Uterus (tissue), 2 donors: ENCODE results near the gene LPP.

ENCODE experiments used
- POLR2A ChIP-seq, 2 donors: fragments of 450-650 bp; IDR thresholded peaks; one replicate each; pipeline ENCODE4 v1.6.1; 2016; ENCODE audit warnings: antibody characterized with exemption in 2 of 2, mild to moderate bottlenecking in 1 of 2, moderate library complexity in 1 of 2
- TF ChIP-seq, protein P1 (sequence below), 4 experiments: fragments of 200-600 bp in 2 of 4; fragments of 450-650 bp in 2 of 4; sonication (generic) in 2 of 4; IDR thresholded peaks; one replicate each; pipeline ENCODE4 v1.5.1; 2016 to 2019; ENCODE audit warnings: antibody characterized with exemption in 4 of 4, mild to moderate bottlenecking in 2 of 4, moderate library complexity in 1 of 4

DNA sequence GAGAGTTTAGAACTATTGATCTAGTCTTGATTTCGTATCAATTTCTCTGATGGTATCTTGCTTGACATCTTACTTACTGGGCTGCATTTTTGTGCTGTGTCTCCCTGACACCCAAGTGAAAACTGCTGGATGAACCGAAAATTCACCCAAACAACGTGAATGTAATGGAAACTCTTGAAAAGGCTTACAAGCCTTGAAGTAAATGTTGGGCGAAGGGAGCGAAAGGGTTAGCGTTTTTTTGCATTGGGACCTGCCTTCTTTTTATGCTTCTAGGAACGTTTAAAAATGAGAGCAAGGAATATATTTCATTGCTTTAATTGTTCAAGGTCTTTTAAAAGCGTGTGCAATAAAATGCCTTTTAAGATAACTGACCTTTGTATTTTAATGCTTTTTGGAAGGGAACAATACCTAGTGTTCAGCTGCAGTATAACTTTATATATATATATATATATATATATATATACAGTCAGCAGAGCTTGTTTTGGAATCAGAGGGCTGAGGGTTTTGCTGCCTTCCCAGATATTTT lies 94.1 kb downstream of the LPP start:
- TF ChIP-seq, protein P1, sequence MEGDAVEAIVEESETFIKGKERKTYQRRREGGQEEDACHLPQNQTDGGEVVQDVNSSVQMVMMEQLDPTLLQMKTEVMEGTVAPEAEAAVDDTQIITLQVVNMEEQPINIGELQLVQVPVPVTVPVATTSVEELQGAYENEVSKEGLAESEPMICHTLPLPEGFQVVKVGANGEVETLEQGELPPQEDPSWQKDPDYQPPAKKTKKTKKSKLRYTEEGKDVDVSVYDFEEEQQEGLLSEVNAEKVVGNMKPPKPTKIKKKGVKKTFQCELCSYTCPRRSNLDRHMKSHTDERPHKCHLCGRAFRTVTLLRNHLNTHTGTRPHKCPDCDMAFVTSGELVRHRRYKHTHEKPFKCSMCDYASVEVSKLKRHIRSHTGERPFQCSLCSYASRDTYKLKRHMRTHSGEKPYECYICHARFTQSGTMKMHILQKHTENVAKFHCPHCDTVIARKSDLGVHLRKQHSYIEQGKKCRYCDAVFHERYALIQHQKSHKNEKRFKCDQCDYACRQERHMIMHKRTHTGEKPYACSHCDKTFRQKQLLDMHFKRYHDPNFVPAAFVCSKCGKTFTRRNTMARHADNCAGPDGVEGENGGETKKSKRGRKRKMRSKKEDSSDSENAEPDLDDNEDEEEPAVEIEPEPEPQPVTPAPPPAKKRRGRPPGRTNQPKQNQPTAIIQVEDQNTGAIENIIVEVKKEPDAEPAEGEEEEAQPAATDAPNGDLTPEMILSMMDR (IDR thresholded peaks at IDR 0.05) = no peak
- TF ChIP-seq POLR2A (IDR thresholded peaks at IDR 0.05) = no peak
